ENCODE data around the gene ZSWIM4. TPM values are rescaled to one million over a fixed set of nuclear protein-coding genes. Genes with fewer than 3 reads are reported as not detected.

The ZSWIM4 gene
- total and polyA plus RNA-seq, 2 of the 4 experiments (the other 2 are of a cell fraction): 2.2 to 6.2 TPM

- H2AK9ac ChIP-seq (replicated peaks; ENCODE audit: low read depth, low read length, poor library complexity): no peak overlapping the region
- no peak overlapping the region for H3K23ac ChIP-seq (ENCODE audit: low read depth, low read length)
- in situ Hi-C loops (cut with MboI; ENCODE audit: low sequenced_read_pairs) (loop anchor here (25.0 kb wide), 1 partner anchor 1039 kb away; the partner anchor contains the start of genes HOOK2 and JUNB), intact Hi-C loops (cut with micrococcal nuclease) (no loop called here), dilution Hi-C loops (cut with HindIII; ENCODE audit: low sequenced_read_pairs, unreplicated experiment) (no loop called here)
- H3K9ac ChIP-seq (ENCODE audit: low read depth, low read length): no peak overlapping the region
- H3K27me3 ChIP-seq (ENCODE audit: control insufficient read depth, insufficient read depth, low read length): no peaks in the 10 kb centered on the region
- H2AK5ac ChIP-seq (ENCODE audit: low read depth, low read length): no peak overlapping the region
- no peak overlapping the region for H3K4me3 ChIP-seq (ENCODE audit: insufficient read depth, low read depth, low read length)
- no TSS peak for BruUV-seq (replicated peaks)
- H3K4me1 ChIP-seq (ENCODE audit: control insufficient read depth, insufficient read depth, low read length): no peaks in the 10 kb centered on the region
- no peak overlapping the region for H3K27ac ChIP-seq (ENCODE audit: insufficient read depth, low read length)
- no peak overlapping the region for H3K4me2 ChIP-seq (ENCODE audit: low read depth, low read length)
- no peaks in the 10 kb centered on the region for H3K9me3 ChIP-seq (ENCODE audit: control insufficient read depth, insufficient read depth, low read length)
- whole genome bisulfite sequencing, 2 experiments (ENCODE audit: extremely low coverage in 2 of 2, insufficient read length in 1 of 2): 100% methylated on average over 2 of the region's 9 CpGs; no CpG with 5 or more reads in 1 of the 2 experiments
- H4K20me1 ChIP-seq (ENCODE audit: insufficient read depth, low read length): peaks cover 38% of the 10 kb centered on the region
- no peak overlapping the region for H2BK5ac ChIP-seq (ENCODE audit: low read depth, low read length, poor library complexity, severe bottlenecking)
- H3K79me1 ChIP-seq (ENCODE audit: low read depth in 1 of 2, low read length in 2 of 2): peaks cover 14 to 56% of the 10 kb centered on the region in 2 experiments; a peak in 3 of 4 replicates
- H2BK15ac ChIP-seq (ENCODE audit: low read depth, low read length): no peak overlapping the region
- no peak overlapping the region for H2BK20ac ChIP-seq (ENCODE audit: low read depth, low read length)
- no peak overlapping the region for H4K91ac ChIP-seq (ENCODE audit: insufficient read depth, low read depth, low read length)
- H3K4ac ChIP-seq (ENCODE audit: low read depth, low read length): no peak overlapping the region
- peaks cover 55% of the 10 kb centered on the region for H3K36me3 ChIP-seq (ENCODE audit: control insufficient read depth, insufficient read depth, low read length)
- H3K14ac ChIP-seq (replicated peaks; ENCODE audit: low read depth, low read length): no peak overlapping the region
- no peak overlapping the region for H2BK120ac ChIP-seq (ENCODE audit: low read depth, low read length)
- no peak overlapping the region for H3K56ac ChIP-seq (ENCODE audit: extremely low read depth, insufficient read depth, low read length)
- H4K5ac ChIP-seq (ENCODE audit: low read depth, low read length): no peak overlapping the region
- 0 out of 2 replicates have a peak, but pooled peaks cover 4% of the 10 kb centered on the region for H3K9me1 ChIP-seq (ENCODE audit: insufficient read depth, low read length)
- H3K18ac ChIP-seq (ENCODE audit: low read depth, low read length): no peak overlapping the region
- TF ChIP-seq CHD1 (IDR thresholded peaks at IDR 0.05; ENCODE audit: low read depth, low read length) (no peak), POLR2A (IDR thresholded peaks at IDR 0.05; ENCODE audit: low read depth, low read length) (no peak), SMC3 (IDR thresholded peaks at IDR 0.05; ENCODE audit: low read depth, low read length) (no peak), FOS (IDR thresholded peaks at IDR 0.05; ENCODE audit: low read depth, low read length) (no peak), CEBPB (IDR thresholded peaks at IDR 0.05; ENCODE audit: low read depth, low read length) (no peak), MAZ (IDR thresholded peaks at IDR 0.05; ENCODE audit: borderline replicate concordance, low read depth, low read length) (no peak)
- TF ChIP-seq, protein P1, sequence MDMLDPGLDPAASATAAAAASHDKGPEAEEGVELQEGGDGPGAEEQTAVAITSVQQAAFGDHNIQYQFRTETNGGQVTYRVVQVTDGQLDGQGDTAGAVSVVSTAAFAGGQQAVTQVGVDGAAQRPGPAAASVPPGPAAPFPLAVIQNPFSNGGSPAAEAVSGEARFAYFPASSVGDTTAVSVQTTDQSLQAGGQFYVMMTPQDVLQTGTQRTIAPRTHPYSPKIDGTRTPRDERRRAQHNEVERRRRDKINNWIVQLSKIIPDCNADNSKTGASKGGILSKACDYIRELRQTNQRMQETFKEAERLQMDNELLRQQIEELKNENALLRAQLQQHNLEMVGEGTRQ (IDR thresholded peaks at IDR 0.05; ENCODE audit: low read depth, low read length): no peak
- TF ChIP-seq, protein P2, sequence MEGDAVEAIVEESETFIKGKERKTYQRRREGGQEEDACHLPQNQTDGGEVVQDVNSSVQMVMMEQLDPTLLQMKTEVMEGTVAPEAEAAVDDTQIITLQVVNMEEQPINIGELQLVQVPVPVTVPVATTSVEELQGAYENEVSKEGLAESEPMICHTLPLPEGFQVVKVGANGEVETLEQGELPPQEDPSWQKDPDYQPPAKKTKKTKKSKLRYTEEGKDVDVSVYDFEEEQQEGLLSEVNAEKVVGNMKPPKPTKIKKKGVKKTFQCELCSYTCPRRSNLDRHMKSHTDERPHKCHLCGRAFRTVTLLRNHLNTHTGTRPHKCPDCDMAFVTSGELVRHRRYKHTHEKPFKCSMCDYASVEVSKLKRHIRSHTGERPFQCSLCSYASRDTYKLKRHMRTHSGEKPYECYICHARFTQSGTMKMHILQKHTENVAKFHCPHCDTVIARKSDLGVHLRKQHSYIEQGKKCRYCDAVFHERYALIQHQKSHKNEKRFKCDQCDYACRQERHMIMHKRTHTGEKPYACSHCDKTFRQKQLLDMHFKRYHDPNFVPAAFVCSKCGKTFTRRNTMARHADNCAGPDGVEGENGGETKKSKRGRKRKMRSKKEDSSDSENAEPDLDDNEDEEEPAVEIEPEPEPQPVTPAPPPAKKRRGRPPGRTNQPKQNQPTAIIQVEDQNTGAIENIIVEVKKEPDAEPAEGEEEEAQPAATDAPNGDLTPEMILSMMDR (conservative IDR thresholded peaks at IDR 0.05; ENCODE audit: low read depth, low read length): no peak
- no peak overlapping the region for H4K8ac ChIP-seq (ENCODE audit: low read depth in 2 of 2, low read length in 2 of 2)
- no peak overlapping the region for H2AFZ ChIP-seq (replicated peaks; ENCODE audit: low read length, poor library complexity)
- POLR2A ChIA-PET (ENCODE audit: unreplicated experiment): no interaction called here
- DNase-seq (no peak), ATAC-seq (ENCODE audit: low read depth) (no peak)
- CTCF ChIA-PET: no interaction called here
These were observed 31.5 kb downstream of the ZSWIM4 start for GRCh38 chr19:13826652-13827235.
